Measurements from ENCODE around the gene STK33.

STK33 gene

GRCh38 chr11:8584082-8584481, 9.9 kb downstream of the STK33 start:
- Histone ChIP-seq H3K4me3 (ENCODE audit: low read depth, low read length, poor library complexity, severe bottlenecking) (no peak overlapping the region), H3K79me2 (ENCODE audit: insufficient read depth, low read length) (no peaks in the 10 kb centered on the region), H4K20me1 (ENCODE audit: insufficient read depth, low read length) (no peaks in the 10 kb centered on the region), H3K9ac (ENCODE audit: low read length) (no peak overlapping the region), H3K36me3 (ENCODE audit: insufficient read depth, low read length) (no peaks in the 10 kb centered on the region), H3K4me1 (ENCODE audit: insufficient read depth, low read length, severe bottlenecking) (no peaks in the 10 kb centered on the region), H3F3A (ENCODE audit: insufficient read depth, low read length) (no peaks in the 10 kb centered on the region), H3K27ac (ENCODE audit: low read depth, low read length, poor library complexity, severe bottlenecking) (no peak overlapping the region), H3K9me3 (ENCODE audit: low read length) (no peaks in the 10 kb centered on the region), H3K27me3 (ENCODE audit: insufficient read depth, low read length) (no peaks in the 10 kb centered on the region), H3K4me2 (ENCODE audit: low read length) (no peak overlapping the region), H2AFZ (ENCODE audit: low read length) (no peak overlapping the region), H3K9me2 (ENCODE audit: low read depth, low read length) (no peaks in the 10 kb centered on the region)
- TF ChIP-seq CTCF (IDR thresholded peaks at IDR 0.05; ENCODE audit: low read length): no peak
- TF ChIP-seq EZH2 (IDR thresholded peaks at IDR 0.05; ENCODE audit: borderline replicate concordance, low read length): no peak

GRCh38 chr11:8581300-8581699, 12.7 kb downstream of the STK33 start:
- H3K4me1 ChIP-seq (ENCODE audit: insufficient read depth, low read length, severe bottlenecking): no peaks in the 10 kb centered on the region
- 0 out of 2 replicates have a peak, but pooled peaks cover 2% of the 10 kb centered on the region for H3K9me3 ChIP-seq (ENCODE audit: low read length)
- H3F3A ChIP-seq (ENCODE audit: insufficient read depth, low read length): no peaks in the 10 kb centered on the region
- H3K27me3 ChIP-seq (ENCODE audit: insufficient read depth, low read length): no peaks in the 10 kb centered on the region
- no peaks in the 10 kb centered on the region for H3K9me2 ChIP-seq (ENCODE audit: low read depth, low read length)
- TF ChIP-seq CTCF (IDR thresholded peaks at IDR 0.05; ENCODE audit: low read length) (no peak), EZH2 (IDR thresholded peaks at IDR 0.05; ENCODE audit: borderline replicate concordance, low read length) (no peak)
- no peak overlapping the region for H3K9ac ChIP-seq (ENCODE audit: low read length)
- no peak overlapping the region for H3K27ac ChIP-seq (ENCODE audit: low read depth, low read length, poor library complexity, severe bottlenecking)
- H3K4me3 ChIP-seq (ENCODE audit: low read depth, low read length, poor library complexity, severe bottlenecking): no peak overlapping the region
- no peaks in the 10 kb centered on the region for H3K79me2 ChIP-seq (ENCODE audit: insufficient read depth, low read length)
- H3K4me2 ChIP-seq (ENCODE audit: low read length): no peak overlapping the region
- no peaks in the 10 kb centered on the region for H3K36me3 ChIP-seq (ENCODE audit: insufficient read depth, low read length)
- no peaks in the 10 kb centered on the region for H4K20me1 ChIP-seq (ENCODE audit: insufficient read depth, low read length)
- H2AFZ ChIP-seq (ENCODE audit: low read length): no peak overlapping the region

GRCh38 chr11:8577791-8578581, 16.0 kb downstream of the STK33 start:
- H4K20me1 ChIP-seq (ENCODE audit: insufficient read depth, low read length): no peaks in the 10 kb centered on the region
- no peak overlapping the region for H3K4me2 ChIP-seq (ENCODE audit: low read length)
- no peaks in the 10 kb centered on the region for H3K9me2 ChIP-seq (ENCODE audit: low read depth, low read length)
- H3F3A ChIP-seq (ENCODE audit: insufficient read depth, low read length): no peaks in the 10 kb centered on the region
- 0 out of 2 replicates have a peak, but pooled peaks cover 2% of the 10 kb centered on the region for H3K9me3 ChIP-seq (ENCODE audit: low read length)
- no peak overlapping the region for H3K27ac ChIP-seq (ENCODE audit: low read depth, low read length, poor library complexity, severe bottlenecking)
- TF ChIP-seq CTCF (IDR thresholded peaks at IDR 0.05; ENCODE audit: low read length): no peak
- TF ChIP-seq EZH2 (IDR thresholded peaks at IDR 0.05; ENCODE audit: borderline replicate concordance, low read length): no peak
- no peak overlapping the region for H2AFZ ChIP-seq (ENCODE audit: low read length)
- H3K27me3 ChIP-seq (ENCODE audit: insufficient read depth, low read length): no peaks in the 10 kb centered on the region
- no peak overlapping the region for H3K4me3 ChIP-seq (ENCODE audit: low read depth, low read length, poor library complexity, severe bottlenecking)
- no peaks in the 10 kb centered on the region for H3K4me1 ChIP-seq (ENCODE audit: insufficient read depth, low read length, severe bottlenecking)
- no peak overlapping the region for H3K9ac ChIP-seq (ENCODE audit: low read length)
- no peaks in the 10 kb centered on the region for H3K79me2 ChIP-seq (ENCODE audit: insufficient read depth, low read length)
- no peaks in the 10 kb centered on the region for H3K36me3 ChIP-seq (ENCODE audit: insufficient read depth, low read length)
